CD4-positive, alpha-beta T cell treated with Interleukin-4 for 1 hour (primary cell): Measurements from ENCODE around the gene CHRM3.
A peak's percentile ranks its signal among the peaks of the same experiment; 100 is the strongest.
"Not testable (repeated sequence)": the region's sequence is repeated elsewhere in the genome, so short reads cannot be mapped to it uniquely, and the experiment has no call there.

Experiments
- DNase-seq, 2 donors: peaks; one replicate each; pipeline ENCODE4 v3.0.0-alpha.2; 2020 to 2022

Gene CHRM3

DNA sequence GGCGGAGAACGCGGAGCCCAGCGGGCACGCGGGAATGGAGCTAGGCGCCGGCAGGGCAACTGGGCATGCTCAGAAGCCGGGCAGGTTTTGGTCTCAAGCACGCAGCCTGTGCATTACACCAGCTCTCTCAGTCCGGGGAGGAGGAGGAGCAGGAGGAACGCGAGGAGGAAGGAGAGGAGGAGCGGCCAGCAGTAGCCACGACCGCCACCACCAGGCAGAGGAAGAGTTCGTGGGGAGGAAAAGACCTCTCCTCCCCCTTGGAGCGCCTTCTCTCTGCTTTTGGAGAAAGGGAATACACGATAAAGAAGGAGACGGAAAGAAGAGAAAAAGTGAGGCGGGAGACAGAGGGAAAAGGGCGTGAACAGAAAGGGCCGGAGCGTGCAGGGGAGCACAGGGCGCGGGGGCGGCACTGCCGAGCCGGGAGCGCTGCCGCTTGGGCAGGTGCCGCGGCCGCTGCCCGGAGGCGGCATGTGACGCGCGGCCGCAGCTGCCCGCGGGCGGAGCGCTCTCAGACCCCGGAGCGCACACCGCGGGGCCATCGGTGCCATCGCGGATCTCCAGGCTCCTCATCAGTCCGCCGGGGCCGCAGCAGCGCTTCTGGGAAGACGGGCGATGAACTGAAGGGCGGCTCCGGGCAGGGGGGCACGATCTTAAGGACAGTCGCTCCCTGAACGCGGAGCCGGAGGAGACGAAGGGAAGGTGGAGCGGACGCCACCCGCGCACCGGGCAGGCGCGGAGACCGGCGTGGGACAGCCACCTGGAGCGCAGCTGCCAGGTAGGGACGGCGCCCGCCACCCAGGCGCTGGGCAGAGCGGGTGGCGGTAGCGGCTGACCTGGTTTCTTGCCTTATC lies at the start of gene CHRM3:
TSS of gene CHRM3 (plus strand) at position 116 of the 851 bp plus-strand sequence. CDS start 520,884 bp downstream, outside the sequence.
- DNase-seq, result peak in 1 of 2 donors; percentile 13

- no peak for DNase-seq
These were observed 48.5 kb upstream of the CHRM3 start for GRCh38 chr1:239337799-239338430.

DNA sequence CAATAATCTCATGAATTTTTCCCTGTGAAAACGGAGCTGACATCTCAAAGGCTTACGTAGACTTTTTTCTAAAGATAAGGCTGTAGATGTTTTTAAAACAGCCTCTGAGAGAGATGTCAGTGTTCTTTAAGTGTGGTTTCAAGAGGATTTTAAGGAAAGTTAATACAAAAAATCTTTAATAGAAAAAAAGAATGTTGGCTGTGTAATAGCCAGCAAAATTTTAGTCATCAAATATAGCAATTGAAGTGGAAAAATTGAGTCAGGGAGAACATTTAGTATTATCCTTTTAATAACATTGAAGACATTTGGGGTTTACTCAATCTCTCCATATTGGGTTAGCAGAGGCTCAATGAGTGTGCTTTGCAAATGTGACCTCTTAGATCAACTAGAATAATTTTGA lies 38.6 kb upstream of the CHRM3 start:
- no peak for DNase-seq

GRCh38 chr1:239348635-239349353 lies 37.6 kb upstream of the CHRM3 start:
- no peak for DNase-seq

GRCh38 chr1:239349699-239350098 lies 36.7 kb upstream of the CHRM3 start:
- DNase-seq, result no peak

DNA sequence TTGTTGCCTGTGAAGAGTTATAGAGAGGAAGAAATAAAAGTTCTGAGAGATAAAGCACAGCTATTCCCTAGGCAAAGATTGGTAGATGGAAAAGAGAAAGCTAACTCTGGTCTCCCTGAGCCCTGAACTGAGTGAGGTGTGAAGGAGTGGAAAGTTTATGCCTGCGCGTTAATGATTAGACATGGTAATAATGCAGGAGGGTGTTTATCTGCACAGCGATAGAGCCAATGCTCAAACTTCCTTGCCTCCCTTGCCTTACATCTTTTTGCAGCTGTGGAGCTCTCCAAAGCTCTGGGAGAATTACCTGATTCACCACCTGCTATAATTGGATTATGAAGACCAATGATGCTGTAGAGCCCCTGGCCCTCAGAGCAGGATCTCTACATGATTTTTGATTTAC lies 32.8 kb upstream of the CHRM3 start:
- no peak for DNase-seq

DNA sequence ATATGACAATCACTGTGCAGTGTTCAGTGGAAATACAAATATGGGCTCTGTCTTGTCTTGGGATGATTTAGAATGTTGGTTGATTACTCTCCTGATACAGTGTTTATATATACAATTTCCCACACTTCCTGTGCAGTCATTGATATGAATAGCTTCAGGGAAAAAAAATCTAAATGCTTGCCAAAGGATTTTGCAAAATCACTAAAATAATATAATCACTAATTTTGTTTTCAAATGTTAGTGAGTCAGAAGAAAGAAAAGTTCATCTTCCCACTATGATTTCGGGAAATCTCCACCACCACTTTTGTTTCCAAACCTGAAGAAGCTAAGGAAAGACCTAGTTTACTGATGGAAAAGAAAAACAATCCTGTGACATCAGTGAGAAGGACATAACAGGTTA lies 32.1 kb upstream of the CHRM3 start:
- no peak for DNase-seq

DNA sequence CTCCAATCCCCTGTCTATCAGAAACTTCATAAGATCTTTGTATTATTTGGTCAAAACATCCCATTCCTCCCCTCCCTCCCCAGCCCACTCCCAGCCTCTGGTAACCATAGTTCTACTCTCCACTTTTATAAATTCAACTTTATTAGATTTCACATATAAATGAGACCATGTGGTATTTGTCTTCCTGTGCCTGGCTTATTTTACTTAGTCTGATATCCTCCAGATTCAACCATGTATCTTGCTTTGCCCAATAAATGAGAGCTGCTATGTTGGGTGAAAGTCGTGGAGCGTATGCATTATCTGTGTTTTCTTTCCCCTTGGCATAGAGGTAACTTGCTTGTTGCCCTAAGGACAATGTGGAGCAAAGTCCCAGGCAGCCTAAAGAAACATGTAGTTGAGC lies 28.5 kb upstream of the CHRM3 start:
- no peak for DNase-seq

DNA sequence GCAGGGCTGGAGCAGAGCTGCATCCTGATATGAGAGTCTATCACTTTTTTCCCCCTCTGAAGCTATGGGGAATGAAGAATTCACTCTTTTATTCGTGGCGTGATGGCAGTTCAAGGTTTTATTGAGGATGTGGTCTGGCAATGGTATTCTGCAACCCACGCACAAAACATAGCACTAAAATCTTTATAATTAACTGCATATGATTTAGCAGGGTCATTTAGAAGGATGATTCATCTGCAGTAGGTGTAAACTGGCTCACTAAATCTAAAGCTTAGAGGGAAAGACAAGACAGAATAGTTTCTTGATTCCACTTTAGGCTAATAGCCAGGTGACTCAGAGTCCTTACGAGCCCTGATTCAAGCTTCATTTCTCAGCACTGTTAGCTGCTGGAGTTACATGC lies 25.0 kb upstream of the CHRM3 start:
- DNase-seq, result no peak

GRCh38 chr1:239363930-239364329 lies 22.4 kb upstream of the CHRM3 start:
- no peak for DNase-seq

DNA sequence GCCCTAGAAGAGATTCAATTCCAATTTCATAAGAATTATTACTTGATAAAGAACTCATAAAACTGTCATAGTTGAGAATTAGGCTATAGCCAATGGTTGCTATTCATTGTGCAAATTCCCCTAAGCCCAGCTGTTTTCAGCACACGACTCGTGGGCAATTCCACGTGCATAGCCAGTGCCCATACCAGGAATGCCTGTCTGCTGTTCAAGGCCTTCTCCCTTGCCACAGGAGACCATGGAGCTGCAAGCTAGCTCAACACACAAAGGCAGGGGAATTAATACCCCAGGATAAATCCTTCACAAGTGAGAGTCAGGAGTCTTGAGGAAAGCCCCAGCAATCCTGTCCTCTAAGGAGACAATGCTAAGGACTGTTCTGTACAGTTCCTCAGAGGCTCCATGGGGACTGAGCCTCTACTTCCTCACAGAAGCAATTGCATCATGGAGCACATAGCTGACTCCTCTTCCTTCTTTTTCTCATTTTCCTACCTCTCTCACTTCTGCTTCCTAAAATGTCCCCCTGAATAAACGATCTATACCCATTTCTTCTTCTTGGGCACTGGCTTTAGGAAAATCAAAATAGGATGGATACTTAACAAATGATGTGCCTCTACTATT lies 19.1 kb upstream of the CHRM3 start:
- DNase-seq, result no peak

GRCh38 chr1:239368436-239369109 lies 17.8 kb upstream of the CHRM3 start:
- no peak for DNase-seq

DNA sequence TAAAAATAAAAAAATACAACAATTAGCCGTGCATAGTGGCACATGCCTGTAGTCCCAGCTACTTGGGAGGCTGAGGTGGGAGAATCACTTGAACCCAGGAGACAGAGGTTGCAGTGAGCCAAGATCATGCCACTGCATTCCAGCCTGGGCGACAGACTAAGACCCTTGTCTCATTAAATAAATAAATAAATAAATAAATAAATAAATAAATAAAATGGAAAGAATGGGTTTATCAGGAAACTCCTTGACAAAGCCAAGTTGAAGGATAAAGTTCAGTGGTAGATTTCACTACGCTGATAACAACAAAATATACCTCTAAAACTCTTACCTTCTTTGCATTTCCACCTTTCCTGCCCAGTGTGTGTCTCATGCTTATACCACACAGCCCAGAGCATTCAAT lies 15.5 kb upstream of the CHRM3 start:
- DNase-seq, result not testable (repeated sequence)

DNA sequence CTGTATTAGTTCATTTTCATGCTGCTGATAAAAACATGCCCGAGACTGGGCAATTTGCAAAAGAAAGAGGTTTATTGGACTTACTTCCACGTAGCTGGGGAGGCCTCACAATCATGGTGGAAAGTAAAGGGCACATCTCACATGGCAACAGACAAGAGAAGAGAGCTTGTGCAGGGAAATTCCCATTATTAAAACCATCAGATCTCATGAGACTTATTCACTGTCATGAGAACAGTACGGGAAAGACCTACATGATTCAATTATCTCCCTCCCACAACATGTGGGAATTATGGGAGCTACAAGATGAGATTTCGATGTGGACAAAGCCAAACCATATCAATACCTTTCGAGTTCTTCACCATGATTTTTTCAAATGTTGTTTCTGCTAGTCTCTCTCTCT lies 3.7 kb upstream of the CHRM3 start:
- DNase-seq, result no peak

GRCh38 chr1:239383714-239384113 lies 2.7 kb upstream of the CHRM3 start:
- no peak for DNase-seq

DNA sequence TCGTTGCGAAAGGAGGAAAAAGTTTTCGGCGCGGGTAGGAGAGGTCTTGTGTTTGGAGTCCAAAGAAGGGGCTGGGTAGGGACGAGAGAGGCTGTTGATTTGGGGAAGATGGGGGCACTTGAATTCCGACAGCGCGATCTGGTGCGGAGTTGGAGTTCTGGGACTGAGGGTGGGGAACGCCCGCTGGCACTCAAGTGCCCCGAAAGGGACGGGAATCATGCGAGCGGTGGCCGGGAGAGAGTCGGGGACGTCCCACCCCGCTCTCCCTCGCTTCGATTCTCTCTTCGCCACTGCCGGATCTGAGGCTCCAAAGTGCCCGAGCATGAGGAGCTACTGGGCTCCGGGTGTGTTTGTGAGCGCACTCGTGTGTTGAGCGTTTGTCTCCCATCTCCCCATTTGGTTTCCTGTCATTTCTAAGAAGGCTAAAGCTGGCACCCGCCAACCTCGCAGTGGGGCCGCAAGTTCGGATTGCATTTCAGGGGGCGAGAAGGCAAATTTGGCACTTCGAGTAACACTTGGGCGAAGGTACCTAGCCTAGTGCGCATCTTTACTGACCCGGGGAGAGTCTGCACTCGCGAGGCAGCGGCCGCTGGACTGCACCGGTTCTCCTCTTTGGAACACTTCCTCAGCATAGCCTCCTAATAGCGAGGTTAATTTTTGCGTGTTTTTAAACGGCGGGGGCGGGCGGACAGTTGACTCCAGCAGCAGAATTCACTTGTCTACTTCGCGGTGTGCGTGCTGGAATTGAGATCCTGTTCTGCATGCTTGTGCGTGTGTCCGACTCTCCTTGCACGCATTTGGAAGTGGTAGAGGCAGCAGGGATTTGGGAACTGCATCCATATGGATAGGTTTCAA lies 1.2 kb downstream of the CHRM3 start:
- DNase-seq, result no peak

DNA sequence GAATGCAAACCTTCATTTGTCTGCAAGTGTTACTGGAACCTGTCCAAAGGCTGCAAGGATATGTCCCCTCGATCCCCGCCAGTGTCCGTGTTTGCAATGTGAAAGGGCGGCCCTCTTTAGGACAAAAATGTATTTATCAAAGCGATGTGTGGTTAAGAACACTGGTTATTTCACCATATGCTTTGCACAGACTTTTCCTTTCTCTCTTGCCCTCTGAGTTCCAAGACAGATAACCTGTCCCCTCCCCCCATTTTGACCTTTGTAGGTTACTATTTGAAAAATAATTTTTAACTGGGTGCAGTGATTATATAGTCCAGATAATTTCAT lies 1.8 kb downstream of the CHRM3 start:
- DNase-seq, result no peak

DNA sequence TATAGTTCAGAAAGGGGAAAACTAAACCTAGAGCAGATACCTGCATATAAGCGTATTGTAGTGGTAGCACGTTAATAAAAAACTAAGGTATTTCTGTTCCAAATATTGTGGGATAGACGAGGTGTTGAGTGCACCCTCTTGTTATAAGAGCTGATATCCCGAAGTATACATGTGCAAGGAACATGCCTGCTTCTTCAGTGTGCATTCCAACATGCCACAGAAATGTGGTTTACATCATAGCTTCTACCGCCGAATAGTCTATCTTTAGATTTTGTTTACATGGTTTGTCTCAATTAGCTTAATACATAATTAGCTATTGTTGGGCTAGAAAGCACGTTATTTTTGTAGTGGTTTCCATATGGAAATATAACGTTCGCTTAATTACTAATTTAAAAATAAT lies 2.2 kb downstream of the CHRM3 start:
- DNase-seq, result no peak

DNA sequence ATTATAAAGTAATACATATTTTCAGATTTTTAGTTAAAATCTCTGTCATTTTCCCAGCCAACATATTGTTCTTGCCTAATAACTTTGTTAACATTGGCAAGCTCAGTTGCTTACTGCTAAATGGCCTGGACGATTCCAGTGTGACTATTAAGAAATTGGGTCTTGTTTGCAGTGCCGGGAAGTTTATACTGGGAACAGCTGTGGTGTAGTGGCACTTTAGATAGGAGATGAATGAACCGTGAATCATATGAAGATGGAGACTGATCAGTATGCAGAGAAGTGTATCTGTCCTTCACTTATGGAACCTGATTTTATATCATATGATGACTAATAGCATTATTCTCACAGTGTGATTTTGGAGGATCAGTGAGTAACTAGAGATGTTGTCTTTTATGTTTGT lies 3.3 kb downstream of the CHRM3 start:
- no peak for DNase-seq

DNA sequence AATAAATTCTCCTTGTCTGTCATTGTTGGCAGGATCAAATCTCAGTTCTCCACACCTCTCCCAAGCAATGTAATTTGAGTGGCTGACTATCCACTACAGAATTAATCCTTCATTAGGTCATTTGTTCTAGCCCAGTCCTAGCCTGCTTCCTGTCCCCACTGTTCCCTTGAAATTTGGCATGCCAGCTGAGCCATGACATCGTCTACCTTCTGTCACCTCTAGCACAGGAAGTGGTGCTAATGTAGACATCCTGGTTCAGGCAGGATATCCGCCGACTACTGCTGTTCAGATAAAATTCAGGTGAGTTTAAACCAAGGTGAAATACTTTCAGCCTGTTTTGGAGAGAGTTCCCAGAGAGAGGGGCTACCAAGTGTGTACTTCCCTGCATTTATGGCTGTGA lies 5.9 kb downstream of the CHRM3 start:
- no peak for DNase-seq

GRCh38 chr1:239394107-239394506 lies 7.7 kb downstream of the CHRM3 start:
- no peak for DNase-seq

- DNase-seq, result no peak
These were observed 27.5 kb downstream of the CHRM3 start for GRCh38 chr1:239413916-239414315.
